ENCODE results near the gene STXBP6.

Gene STXBP6

GRCh38 chr14:25049568-25050268, at the start of gene STXBP6:
TSS of gene STXBP6 (minus strand) at chr14:25050147. CDS start at chr14:24974818, 75,329 bp downstream.
- peak; percentile 46 for DNase-seq

GRCh38 chr14:25097120-25097519, 47.2 kb upstream of the STXBP6 start:
- DNase-seq = no peak

GRCh38 chr14:25095736-25096437, 45.9 kb upstream of the STXBP6 start:
- DNase-seq = no peak

- no peak for DNase-seq
Observed at GRCh38 chr14:25094171-25094907, 44.4 kb upstream of the STXBP6 start.

GRCh38 chr14:25092258-25092740, 42.4 kb upstream of the STXBP6 start:
- no peak for DNase-seq

- no peak for DNase-seq
Observed at GRCh38 chr14:25090716-25091454, 40.9 kb upstream of the STXBP6 start.

- DNase-seq = no peak
Observed at GRCh38 chr14:25090256-25090655, 40.3 kb upstream of the STXBP6 start.

- DNase-seq = no peak
Observed at GRCh38 chr14:25089496-25089895, 39.5 kb upstream of the STXBP6 start.

GRCh38 chr14:25086821-25087396, 37.0 kb upstream of the STXBP6 start:
- no peak for DNase-seq

- DNase-seq = no peak
Observed at GRCh38 chr14:25086081-25086480, 36.1 kb upstream of the STXBP6 start.

GRCh38 chr14:25080682-25081081, 30.7 kb upstream of the STXBP6 start:
- DNase-seq = no peak

GRCh38 chr14:25079311-25079710, 29.4 kb upstream of the STXBP6 start:
- DNase-seq = no peak

- no peak for DNase-seq
Observed at GRCh38 chr14:25074099-25074685, 24.2 kb upstream of the STXBP6 start.

- no peak for DNase-seq
Observed at GRCh38 chr14:25069879-25070278, 19.9 kb upstream of the STXBP6 start.

- DNase-seq = no peak
Observed at GRCh38 chr14:25067600-25067999, 17.7 kb upstream of the STXBP6 start.

GRCh38 chr14:25062022-25062321, 12.0 kb upstream of the STXBP6 start:
- DNase-seq = no peak

GRCh38 chr14:25056688-25057078, 6.7 kb upstream of the STXBP6 start:
- no peak for DNase-seq

- no peak for DNase-seq
Observed at GRCh38 chr14:25055992-25056687, 6.2 kb upstream of the STXBP6 start.

- no peak for DNase-seq
Observed at GRCh38 chr14:25055005-25055404, 5.1 kb upstream of the STXBP6 start.

GRCh38 chr14:25053585-25053984, 3.6 kb upstream of the STXBP6 start:
- no peak for DNase-seq

- DNase-seq = no peak
Observed at GRCh38 chr14:25052921-25053320, 3.0 kb upstream of the STXBP6 start.

- no peak for DNase-seq
Observed at GRCh38 chr14:25052385-25052784, 2.4 kb upstream of the STXBP6 start.
